ENCODE measurements around the gene OR5H15. TPM values are rescaled to one million over a fixed set of nuclear protein-coding genes. Genes with fewer than 3 reads are reported as not detected.
"Not testable (repeated sequence)": the region's sequence is repeated elsewhere in the genome, so short reads cannot be mapped to it uniquely, and the experiment has no call there.

The OR5H15 gene
- total RNA-seq = not detected in 2 replicates

GRCh38 chr3:98166396-98166795, at the start of gene OR5H15:
Gene OR5H15 (plus strand): TSS chr3:98166696. CDS start chr3:98168700, 2,004 bp downstream.
- DNase-seq (ENCODE audit: low read depth in 2 of 2) = no peak

GRCh38 chr3:98130421-98130820, 36.1 kb upstream of the OR5H15 start, which contains the start of gene OR5H1:
Gene OR5H1 (plus strand): TSS chr3:98130721. CDS start chr3:98132698, 1,977 bp downstream.
- no peak for DNase-seq (ENCODE audit: low read depth in 2 of 2)

- no peak for DNase-seq (ENCODE audit: low read depth in 2 of 2)
These were observed 29.9 kb upstream of the OR5H15 start for GRCh38 chr3:98136631-98137030.

GRCh38 chr3:98137826-98138557, 28.5 kb upstream of the OR5H15 start:
- not testable (repeated sequence) for DNase-seq (ENCODE audit: low read depth in 2 of 2)

- no peak for DNase-seq (ENCODE audit: low read depth in 2 of 2)
These were observed 26.0 kb upstream of the OR5H15 start for GRCh38 chr3:98140531-98140930.

- no peak for DNase-seq (ENCODE audit: low read depth in 2 of 2)
These were observed 19.3 kb upstream of the OR5H15 start, which contains the start of gene OR5H14 for GRCh38 chr3:98147179-98147578. Gene OR5H14 (plus strand): TSS chr3:98147479. CDS start chr3:98149386, 1,907 bp downstream.

- DNase-seq (ENCODE audit: low read depth in 2 of 2) = no peak
These were observed 17.7 kb upstream of the OR5H15 start for GRCh38 chr3:98148751-98149150.

GRCh38 chr3:98149456-98149855, 17.0 kb upstream of the OR5H15 start:
- DNase-seq (ENCODE audit: low read depth in 2 of 2) = not testable (repeated sequence)

GRCh38 chr3:98151241-98151640, 15.3 kb upstream of the OR5H15 start:
- DNase-seq (ENCODE audit: low read depth in 2 of 2) = no peak

GRCh38 chr3:98171071-98171470, 4.6 kb downstream of the OR5H15 start:
- DNase-seq (ENCODE audit: low read depth in 2 of 2) = no peak

- DNase-seq (ENCODE audit: low read depth in 2 of 2) = no peak
These were observed 6.1 kb downstream of the OR5H15 start for GRCh38 chr3:98172621-98173020.

GRCh38 chr3:98180319-98180890, 13.9 kb downstream of the OR5H15 start:
- DNase-seq (ENCODE audit: low read depth in 2 of 2) = no peak

GRCh38 chr3:98182196-98182595, 15.7 kb downstream of the OR5H15 start:
- no peak for DNase-seq (ENCODE audit: low read depth in 2 of 2)

GRCh38 chr3:98185180-98185579, 18.7 kb downstream of the OR5H15 start:
- no peak for DNase-seq (ENCODE audit: low read depth in 2 of 2)

GRCh38 chr3:98188545-98188944, 22.0 kb downstream of the OR5H15 start:
- DNase-seq (ENCODE audit: low read depth in 2 of 2) = no peak

- not testable (repeated sequence) for DNase-seq (ENCODE audit: low read depth in 2 of 2)
These were observed 24.4 kb downstream of the OR5H15 start for GRCh38 chr3:98190911-98191310.

- DNase-seq (ENCODE audit: low read depth in 2 of 2) = not testable (repeated sequence)
These were observed 29.8 kb downstream of the OR5H15 start for GRCh38 chr3:98196293-98196692.

GRCh38 chr3:98199020-98199419, 32.5 kb downstream of the OR5H15 start:
- DNase-seq (ENCODE audit: low read depth in 2 of 2) = no peak

- no peak for DNase-seq (ENCODE audit: low read depth in 2 of 2)
These were observed 42.7 kb downstream of the OR5H15 start for GRCh38 chr3:98209244-98209643.

GRCh38 chr3:98213276-98213675, 46.8 kb downstream of the OR5H15 start:
- no peak for DNase-seq (ENCODE audit: low read depth in 2 of 2)

- no peak for DNase-seq (ENCODE audit: low read depth in 2 of 2)
These were observed 48.6 kb downstream of the OR5H15 start for GRCh38 chr3:98215051-98215450.
